ENCODE data around the gene DAZAP1. TPM values are rescaled to one million over a fixed set of nuclear protein-coding genes. Genes with fewer than 3 reads are reported as not detected.

DAZAP1 gene
- total RNA-seq, 1 experiment from 2014 or later: 165 TPM

GRCh38 chr19:1401889-1402217, 5.5 kb upstream of the DAZAP1 start:
- intact Hi-C loops (cut with micrococcal nuclease; ENCODE audit: unreplicated experiment): no loop called here
- no peak overlapping the region for H3K27ac Mint-ChIP-seq (ENCODE audit: unreplicated experiment)
- H3K4me3 Mint-ChIP-seq (ENCODE audit: unreplicated experiment): peak overlapping the region; percentile 42
- no TSS peak for BruUV-seq (replicated peaks)
- no peaks in the 10 kb centered on the region for H3K27me3 ChIP-seq (replicated peaks; ENCODE audit: control insufficient read depth, insufficient read depth, low read length)
- peaks cover 9% of the 10 kb centered on the region for H3K4me1 ChIP-seq
- H3K4me1 Mint-ChIP-seq (ENCODE audit: low read depth, unreplicated experiment): no peaks in the 10 kb centered on the region
- H3K36me3 Mint-ChIP-seq (ENCODE audit: insufficient read depth, unreplicated experiment): peaks cover 27% of the 10 kb centered on the region
- peaks cover 2% of the 10 kb centered on the region; the same call in 1 of the 2 replicates for H3K36me3 ChIP-seq (ENCODE audit: control insufficient read depth, insufficient read depth, low read length)
- H3K9me3 ChIP-seq: no peaks in the 10 kb centered on the region
- no peaks in the 10 kb centered on the region for H3K9me3 Mint-ChIP-seq (ENCODE audit: unreplicated experiment)
- no peak for TF ChIP-seq CTCF (IDR thresholded peaks at IDR 0.05; ENCODE audit: insufficient read depth in 1 of 2, low read depth in 1 of 2, low read length in 1 of 2, severe bottlenecking in 1 of 2, unreplicated experiment in 1 of 2)
- H3K4me3 ChIP-seq (ENCODE audit: low read depth, low read length): peak overlapping the region; percentile 54
- ChIA-PET POLR2A (no interaction called here), CTCF (no interaction called here)
- DNase-seq: no peak
- H3K27me3 Mint-ChIP-seq (ENCODE audit: insufficient read depth, unreplicated experiment): no peaks in the 10 kb centered on the region

- ChIA-PET POLR2A (no interaction called here), CTCF (interaction anchor here (0.5 kb wide), 1 partner anchor 48 kb away, joined by 3 read pairs; no protein-coding TSS in a partner anchor)
- H3K27ac Mint-ChIP-seq (ENCODE audit: unreplicated experiment): no peak overlapping the region
- H3K27me3 Mint-ChIP-seq (ENCODE audit: insufficient read depth, unreplicated experiment): no peaks in the 10 kb centered on the region
- peak overlapping the region; percentile 18 for H3K4me3 Mint-ChIP-seq (ENCODE audit: unreplicated experiment)
- intact Hi-C loops (cut with micrococcal nuclease; ENCODE audit: unreplicated experiment): no loop called here
- no peaks in the 10 kb centered on the region for H3K9me3 ChIP-seq
- peaks cover 25% of the 10 kb centered on the region for H3K36me3 Mint-ChIP-seq (ENCODE audit: insufficient read depth, unreplicated experiment)
- H3K36me3 ChIP-seq (ENCODE audit: control insufficient read depth, insufficient read depth, low read length): peaks cover 2% of the 10 kb centered on the region; the same call in 1 of the 2 replicates
- H3K27me3 ChIP-seq (replicated peaks; ENCODE audit: control insufficient read depth, insufficient read depth, low read length): no peaks in the 10 kb centered on the region
- H3K9me3 Mint-ChIP-seq (ENCODE audit: unreplicated experiment): no peaks in the 10 kb centered on the region
- DNase-seq: no peak
- no peaks in the 10 kb centered on the region for H3K4me1 Mint-ChIP-seq (ENCODE audit: low read depth, unreplicated experiment)
- no TSS peak for BruUV-seq (replicated peaks)
- no peak for TF ChIP-seq CTCF (IDR thresholded peaks at IDR 0.05; ENCODE audit: insufficient read depth in 1 of 2, low read depth in 1 of 2, low read length in 1 of 2, severe bottlenecking in 1 of 2, unreplicated experiment in 1 of 2)
- H3K4me3 ChIP-seq (ENCODE audit: low read depth, low read length): no peak overlapping the region
- peaks cover 9% of the 10 kb centered on the region for H3K4me1 ChIP-seq
Measured at GRCh38 chr19:1402411-1403070, 4.8 kb upstream of the DAZAP1 start.

GRCh38 chr19:1406774-1407527, 435 bp upstream of the DAZAP1 start:
- no peaks in the 10 kb centered on the region for H3K9me3 ChIP-seq
- intact Hi-C loops (cut with micrococcal nuclease; ENCODE audit: unreplicated experiment): loop anchor here (2.0 to 5.0 kb wide), 2 partner anchors 52 to 65 kb away; a partner anchor contains a TSS
- Mint-ChIP-seq H3K4me1 (ENCODE audit: low read depth, unreplicated experiment) (peaks cover 18% of the 10 kb centered on the region), H3K4me3 (ENCODE audit: unreplicated experiment) (peak overlapping the region; percentile 75), H3K9me3 (ENCODE audit: unreplicated experiment) (no peaks in the 10 kb centered on the region), H3K27ac (ENCODE audit: unreplicated experiment) (peak overlapping the region; percentile 53), H3K27me3 (ENCODE audit: insufficient read depth, unreplicated experiment) (no peaks in the 10 kb centered on the region), H3K36me3 (ENCODE audit: insufficient read depth, unreplicated experiment) (peaks cover 38% of the 10 kb centered on the region)
- peaks cover 12% of the 10 kb centered on the region; the same call in 1 of the 2 replicates for H3K4me1 ChIP-seq
- POLR2A ChIA-PET: interaction anchor here (0.6 kb wide), 1 partner anchor 106 kb away, joined by 4 read pairs; no protein-coding TSS in a partner anchor
- no peaks in the 10 kb centered on the region; the same call in 1 of the 2 replicates for H3K36me3 ChIP-seq (ENCODE audit: control insufficient read depth, insufficient read depth, low read length)
- TF ChIP-seq CTCF (IDR thresholded peaks at IDR 0.05; ENCODE audit: insufficient read depth in 1 of 2, low read depth in 1 of 2, low read length in 1 of 2, severe bottlenecking in 1 of 2, unreplicated experiment in 1 of 2): peak; percentile 58 to 63
- no peaks in the 10 kb centered on the region for H3K27me3 ChIP-seq (replicated peaks; ENCODE audit: control insufficient read depth, insufficient read depth, low read length)
- TSS peak; percentile 69 for BruUV-seq (replicated peaks)
- H3K4me3 ChIP-seq (ENCODE audit: low read depth, low read length): peak overlapping the region; percentile 57
- peak; percentile 97 to 99 for DNase-seq
- CTCF ChIA-PET: no interaction called here

Data from Caco-2 (cell line).